Muscle of back (tissue), 13 donors: ENCODE results near the gene COPB2. TPM values are rescaled to one million over a fixed set of nuclear protein-coding genes. Genes with fewer than 3 reads are reported as not detected.
"Not testable (repeated sequence)": the region's sequence is repeated elsewhere in the genome, so short reads cannot be mapped to it uniquely, and the experiment has no call there.

Experiments
- DNase-seq, 3 donors: peaks; one replicate each; pipeline versions ENCODE4 v3.0.0 to v3.0.0-alpha.2; 2013
- long read RNA-seq, 9 donors: transcript quantifications; one replicate each; lab custom pipeline, GENCODE V29; 2026
- polyA plus RNA-seq, 10 donors: library from polyadenylated mRNA; unstranded; fragments of 120-200 nt; gene quantifications; one replicate each; pipeline ENCODE4 v1.2.1, GENCODE V29; 2013; ENCODE audit not compliant: insufficient read length in 10 of 10

COPB2 gene
- 100 to 1,000 TPM; 101 to 140 (median 107) TPM for polyA plus RNA-seq
- long read RNA-seq, donor 1, partial matches to known transcripts: 0 of 6 reads
- long read RNA-seq, donor 1, other reads (novel, unspliced or antisense): 0 of 6 reads
- long read RNA-seq, donor 2, transcript COPB2-201 (22 exons, 3,360 nt): major isoform, 8 of 9 reads
- long read RNA-seq, donor 2, partial matches to known transcripts: 0 of 9 reads
- long read RNA-seq, donor 2, other reads (novel, unspliced or antisense): 0 of 9 reads
- long read RNA-seq, donor 3: 0 reads
- long read RNA-seq, donor 4, partial matches to known transcripts: 0 of 5 reads
- long read RNA-seq, donor 4, other reads (novel, unspliced or antisense): 0 of 5 reads
- long read RNA-seq, donor 5, transcript COPB2-201 (22 exons, 3,360 nt): major isoform, 6 of 17 reads
- long read RNA-seq, donor 5, partial matches to known transcripts: 11 of 17 reads
- long read RNA-seq, donor 5, other reads (novel, unspliced or antisense): 0 of 17 reads
- long read RNA-seq, donor 6, transcript COPB2-201 (22 exons, 3,360 nt): major isoform, 6 of 30 reads
- long read RNA-seq, donor 6, partial matches to known transcripts: 23 of 30 reads
- long read RNA-seq, donor 6, other reads (novel, unspliced or antisense): 0 of 30 reads
- long read RNA-seq, donor 7, partial matches to known transcripts: 5 of 8 reads
- long read RNA-seq, donor 7, other reads (novel, unspliced or antisense): 0 of 8 reads
- long read RNA-seq, donor 8, partial matches to known transcripts: 11 of 16 reads
- long read RNA-seq, donor 8, other reads (novel, unspliced or antisense): 0 of 16 reads
- long read RNA-seq, donor 9, partial matches to known transcripts: 0 of 1 reads
- long read RNA-seq, donor 9, other reads (novel, unspliced or antisense): 0 of 1 reads

DNA sequence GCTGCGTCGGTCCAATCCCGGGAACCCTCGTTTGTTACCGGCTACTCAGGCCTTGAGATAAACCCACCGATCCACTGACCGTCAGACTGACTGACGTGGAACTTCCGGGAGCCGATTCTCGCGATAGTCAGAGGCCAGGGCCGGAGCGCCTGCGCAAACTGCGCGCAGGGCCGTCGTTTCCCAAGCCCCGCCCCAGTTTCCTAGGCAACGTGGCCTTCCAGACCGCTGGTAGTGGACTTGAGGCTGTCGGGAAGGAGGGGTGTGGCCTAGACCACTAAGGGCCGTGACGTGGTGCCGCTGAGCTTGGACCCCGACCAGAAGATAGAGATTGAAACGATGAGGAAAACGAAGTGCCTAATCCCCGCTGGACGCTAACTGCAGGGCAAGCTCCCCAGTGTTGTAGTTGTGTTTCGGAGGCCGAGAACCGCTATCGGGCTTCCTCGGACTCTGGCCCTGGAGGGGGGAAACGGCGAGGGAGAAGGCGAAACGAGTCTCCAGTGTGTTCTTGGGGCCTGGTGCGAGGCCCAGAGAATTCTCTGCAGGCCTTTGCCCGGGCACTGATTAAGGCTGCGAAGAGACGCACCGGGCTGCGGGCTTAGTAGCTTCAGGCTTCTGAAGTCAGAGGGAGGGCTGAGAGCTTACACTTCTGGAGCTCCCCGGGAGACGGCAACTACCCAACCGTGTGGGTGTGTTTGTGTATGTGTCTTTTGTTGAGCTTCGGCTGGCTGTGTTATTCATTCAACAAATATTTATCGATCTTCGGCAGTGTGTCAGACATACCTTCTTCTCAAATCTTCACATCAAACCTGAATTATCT is at the start of gene COPB2:
COPB2 (minus strand) TSS at position 96 of the 817 bp plus-strand sequence. CDS start 97 bp downstream, outside the sequence.
- DNase-seq: peak; percentile 99 to 100 (median 100)

DNA sequence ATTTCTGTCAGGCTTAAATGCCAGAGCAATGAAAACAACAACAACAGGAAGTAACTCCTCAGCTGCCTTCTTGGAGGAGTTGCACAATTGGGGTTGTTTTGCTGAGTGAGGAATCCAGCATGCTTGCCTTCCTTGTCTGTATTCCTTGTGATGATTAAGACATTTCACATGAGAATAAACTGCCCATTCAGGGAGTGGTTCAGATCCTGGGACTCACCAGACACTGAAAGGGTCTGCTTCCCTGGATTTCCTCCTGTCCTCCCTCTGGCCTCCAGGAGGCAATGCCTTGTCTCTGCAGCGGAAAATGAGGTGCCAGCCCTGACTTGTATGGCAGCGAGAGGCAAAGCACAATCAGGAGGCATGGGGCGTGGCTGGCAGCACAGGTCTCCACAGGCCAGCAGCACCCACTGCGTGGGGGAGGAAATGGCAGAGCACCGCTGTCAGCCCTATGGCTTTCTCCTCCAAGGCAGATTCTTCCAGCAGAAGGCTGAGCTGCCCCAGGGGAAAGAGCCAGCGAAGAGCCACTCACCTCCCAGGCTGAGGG is 45.4 kb upstream of the COPB2 start:
- DNase-seq: peak in 1 of 3 donors; percentile 13

DNA sequence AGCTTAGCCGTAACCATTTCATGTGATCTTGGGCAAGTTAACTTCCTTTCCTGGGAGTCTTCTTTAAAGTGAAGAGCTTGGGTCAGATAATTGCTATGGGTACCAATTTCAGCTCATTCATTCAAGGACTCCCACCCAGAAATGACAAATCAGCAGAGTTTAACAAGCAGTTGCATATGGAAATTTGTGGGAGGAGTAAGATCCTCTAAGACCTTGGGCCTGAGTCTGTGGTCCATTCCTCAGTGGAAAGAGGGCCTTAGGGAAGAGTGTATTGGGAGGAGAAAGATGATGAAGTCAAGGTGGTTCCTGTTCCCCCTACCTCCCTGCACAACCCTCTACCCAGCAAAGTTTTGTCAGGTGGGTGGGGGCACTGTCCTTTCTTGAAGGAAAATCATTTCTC is 44.8 kb upstream of the COPB2 start:
- no peak for DNase-seq

DNA sequence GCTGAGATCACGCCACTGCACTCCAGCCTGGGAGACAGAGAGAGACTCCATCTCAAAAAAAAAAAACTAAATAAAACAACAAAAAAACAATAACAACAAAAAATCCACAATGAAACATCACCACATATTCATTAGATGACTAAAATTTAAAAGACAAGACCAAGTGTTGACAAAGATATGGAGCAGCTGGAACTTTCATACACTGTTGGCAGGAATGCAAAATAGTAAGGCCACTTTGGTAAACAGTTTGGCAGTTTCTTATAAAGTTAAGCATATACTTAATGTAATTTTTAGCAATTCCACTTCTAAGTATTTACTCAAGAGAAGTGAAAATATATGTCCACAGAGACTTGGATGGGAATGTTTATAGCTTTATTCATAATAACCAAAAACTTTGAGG is 43.6 kb upstream of the COPB2 start:
- no peak for DNase-seq

DNA sequence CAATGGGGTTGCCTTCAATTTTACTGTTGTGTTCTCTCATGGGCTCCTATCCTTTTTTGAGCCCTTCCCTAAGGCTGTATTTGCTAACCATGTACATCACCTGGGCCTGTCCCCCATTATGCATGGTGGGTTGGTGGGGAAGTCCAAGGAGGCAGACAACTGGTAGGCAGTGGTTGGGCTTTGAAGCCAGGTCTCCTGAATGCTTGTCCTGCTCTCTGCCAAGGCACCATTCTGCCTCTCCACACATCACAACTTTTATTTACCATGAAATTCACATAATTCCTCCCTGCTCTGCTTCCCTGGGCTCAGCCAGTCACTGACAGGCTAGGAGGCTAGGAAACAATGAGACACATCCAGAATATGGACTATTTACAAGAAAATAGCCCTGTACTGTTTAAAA is 41.0 kb upstream of the COPB2 start:
- DNase-seq: peak in 1 of 3 donors; percentile 26

DNA sequence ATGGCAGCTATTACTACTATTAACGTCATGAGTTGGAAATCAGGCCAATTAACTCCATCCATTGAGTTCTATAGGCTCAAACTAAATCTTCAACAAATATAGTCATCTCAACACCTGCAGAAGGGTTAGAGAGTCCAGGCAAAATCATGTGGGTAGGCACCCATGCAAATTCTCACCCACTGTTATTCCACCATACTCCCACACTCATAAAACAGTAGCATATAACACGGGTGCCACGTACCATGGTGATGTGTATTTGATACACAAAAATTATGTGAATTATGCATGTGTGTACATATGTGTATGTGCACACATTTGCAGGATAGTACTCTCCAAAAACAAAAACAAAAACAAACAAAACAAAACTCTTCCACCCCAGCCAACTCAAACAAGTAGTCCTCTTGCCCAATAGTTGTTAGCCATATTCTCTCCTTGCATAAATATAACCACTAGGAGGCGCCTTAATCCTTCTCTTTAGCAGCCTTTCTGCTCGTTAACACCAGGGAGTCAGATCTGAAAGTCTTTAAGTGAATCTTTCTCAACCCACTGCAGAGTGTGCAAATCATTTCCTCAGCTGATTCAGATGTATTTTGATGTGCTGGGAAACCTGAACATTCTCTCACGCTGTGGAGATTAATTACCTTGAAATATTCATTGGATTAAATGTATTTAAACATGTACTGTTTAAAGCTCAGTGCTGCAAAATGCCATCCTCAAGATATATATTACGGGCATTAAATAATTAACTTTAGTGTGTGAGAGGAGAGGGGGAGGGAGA is 38.0 kb upstream of the COPB2 start:
- peak; percentile 70 to 82 (median 72) for DNase-seq

DNA sequence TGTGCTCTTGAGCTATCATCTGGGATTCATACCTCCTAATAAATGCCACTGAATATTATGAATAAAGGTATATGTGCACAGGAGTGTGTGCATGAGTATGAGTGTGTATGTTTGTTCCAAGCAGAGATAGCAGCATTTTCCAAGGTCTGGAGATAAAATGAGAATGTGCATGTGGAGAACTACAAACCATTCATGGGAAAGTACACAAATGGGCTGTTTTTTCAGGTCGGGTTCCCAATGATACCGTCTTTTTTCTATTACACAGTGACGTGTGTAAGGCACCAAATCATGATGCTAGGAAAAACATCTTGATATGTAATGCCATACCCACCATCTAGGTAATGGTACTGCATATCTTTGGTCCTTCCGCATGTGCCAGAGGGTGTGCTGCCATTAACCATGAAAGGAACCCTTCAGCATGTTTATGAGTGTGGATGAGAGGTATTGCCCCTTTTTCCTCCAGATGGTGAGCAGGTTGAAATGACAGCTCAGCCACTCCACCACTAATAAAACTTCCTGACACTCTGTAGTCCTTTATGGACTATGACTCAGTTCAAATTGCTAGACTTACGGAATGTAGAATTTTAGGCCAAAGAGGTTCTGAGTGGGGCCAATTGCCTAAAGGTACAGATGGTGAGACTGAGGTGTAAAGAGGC is 36.4 kb upstream of the COPB2 start:
- no peak for DNase-seq

DNA sequence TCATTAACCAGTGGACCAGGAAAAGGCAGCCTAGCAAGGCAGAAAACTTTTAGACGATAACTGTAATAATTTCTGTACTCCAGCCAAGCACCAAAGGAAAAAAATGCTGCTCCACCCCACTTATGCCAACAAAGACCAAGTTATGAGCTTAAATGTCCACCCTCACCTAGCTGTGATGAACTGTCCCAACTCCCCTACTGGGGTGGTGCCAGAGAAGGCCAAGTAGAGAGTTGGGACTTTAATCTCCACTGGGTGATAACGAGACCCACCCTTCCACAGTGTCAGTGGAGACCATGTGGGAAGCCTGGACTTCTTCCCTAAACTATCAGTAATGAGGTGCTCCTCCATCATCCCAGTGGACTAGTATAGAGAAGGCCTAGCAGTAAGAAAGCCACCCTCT is 33.8 kb upstream of the COPB2 start:
- DNase-seq: no peak

DNA sequence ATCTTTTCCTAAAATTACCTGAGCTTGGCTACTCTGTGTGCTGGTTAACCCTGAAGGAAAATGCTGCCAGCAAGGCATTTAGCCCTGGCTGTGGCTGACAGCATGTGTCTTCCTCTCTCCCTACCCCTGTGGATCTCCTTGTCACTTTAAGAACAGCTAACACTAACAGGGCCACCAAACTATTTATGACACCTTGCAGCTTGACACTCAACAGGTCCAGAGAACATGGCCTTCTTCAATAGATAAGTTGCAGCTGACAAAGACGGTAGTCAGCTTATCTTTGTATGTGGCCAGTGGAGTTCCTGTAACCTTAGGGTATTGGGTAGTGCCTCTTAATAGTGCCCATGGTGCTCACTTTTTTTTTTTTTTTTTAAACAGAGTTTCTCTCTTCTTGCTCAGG is 32.0 kb upstream of the COPB2 start:
- no peak for DNase-seq

DNA sequence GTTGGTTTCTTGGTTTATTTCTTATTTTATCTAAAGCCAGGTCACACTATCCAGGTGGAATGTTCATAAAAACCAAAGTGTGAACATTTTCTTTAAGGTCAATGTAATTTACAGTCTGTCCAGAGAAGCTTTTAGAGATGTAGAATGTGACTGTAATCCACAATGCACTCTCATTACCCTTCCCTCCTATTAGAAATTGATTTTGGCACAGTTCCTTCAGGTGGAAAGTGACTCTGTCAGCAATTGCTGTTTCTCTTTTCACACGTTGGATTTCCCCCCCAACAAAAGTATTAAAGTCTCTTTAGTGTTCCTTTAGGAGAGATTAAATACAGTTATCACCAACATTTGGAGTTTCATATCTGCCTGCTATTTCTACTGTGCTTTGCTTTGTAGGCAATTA is 31.6 kb upstream of the COPB2 start:
- DNase-seq: no peak

DNA sequence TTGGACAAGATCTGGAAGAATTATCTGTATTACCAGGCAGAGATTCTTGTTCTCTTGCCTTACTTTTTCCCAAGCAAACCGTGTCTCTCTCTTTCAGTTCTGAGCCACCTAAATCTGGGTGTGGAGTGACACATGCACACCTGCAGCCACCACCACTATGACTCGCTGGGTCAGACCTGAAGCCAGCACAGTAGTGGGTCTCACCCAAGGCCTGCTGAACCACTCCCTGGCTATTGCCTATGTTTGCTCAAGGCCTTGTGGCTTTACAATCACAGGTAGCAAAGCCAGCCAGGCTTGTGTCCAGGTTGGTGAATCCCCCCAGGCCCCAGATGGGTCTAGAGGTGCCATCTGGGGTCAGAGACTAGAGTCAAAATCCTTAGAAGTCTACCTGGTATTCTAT is 28.7 kb upstream of the COPB2 start:
- DNase-seq: no peak

DNA sequence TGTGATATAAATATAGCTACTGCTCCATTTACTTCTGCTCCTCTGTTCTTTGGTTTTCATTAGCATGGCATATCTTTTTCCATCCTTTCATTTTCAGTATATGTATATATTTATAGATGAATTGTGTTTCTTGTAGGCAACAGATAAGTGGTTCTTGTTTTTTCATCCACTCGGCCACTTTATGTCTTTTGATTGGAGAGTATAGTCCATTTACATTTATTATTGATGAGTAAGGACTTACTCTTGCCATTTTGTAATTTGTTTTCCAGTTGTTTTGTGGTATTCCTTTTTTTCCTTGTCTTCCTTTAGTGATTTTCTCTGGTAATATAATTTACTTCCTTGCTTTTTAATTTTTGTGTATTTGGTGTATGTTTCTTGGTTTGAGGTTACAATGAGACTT is 26.8 kb upstream of the COPB2 start:
- DNase-seq: no peak

DNA sequence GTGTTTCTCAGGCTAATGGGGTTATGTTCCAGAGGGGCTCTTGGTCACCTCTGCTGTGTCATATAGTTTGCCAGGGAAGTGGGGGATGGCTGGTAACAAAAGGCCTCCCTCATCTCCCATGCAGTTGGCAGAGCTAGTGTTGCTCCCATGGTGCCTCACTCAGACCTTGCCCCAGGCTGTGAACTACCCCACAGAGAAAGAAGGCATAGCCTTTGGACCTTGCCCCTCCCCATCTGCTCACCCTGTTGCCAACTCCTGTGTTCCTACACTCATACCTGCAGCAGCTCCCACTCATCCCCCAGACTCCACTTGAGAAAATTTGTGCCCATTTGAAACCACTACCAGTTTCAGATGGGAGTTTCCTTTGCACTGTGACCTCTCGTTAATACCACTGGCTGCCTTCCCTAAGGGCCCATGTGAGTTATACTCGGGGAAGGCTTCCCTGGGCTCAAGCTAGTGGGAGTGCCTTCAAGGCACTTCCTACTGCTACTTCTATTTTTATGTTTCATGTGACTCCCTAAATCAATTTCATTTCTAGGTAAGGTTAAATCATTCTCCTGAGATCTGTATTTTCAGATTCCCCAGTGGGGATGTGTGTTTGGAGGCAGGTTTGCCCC is 25.3 kb upstream of the COPB2 start:
- DNase-seq: no peak

DNA sequence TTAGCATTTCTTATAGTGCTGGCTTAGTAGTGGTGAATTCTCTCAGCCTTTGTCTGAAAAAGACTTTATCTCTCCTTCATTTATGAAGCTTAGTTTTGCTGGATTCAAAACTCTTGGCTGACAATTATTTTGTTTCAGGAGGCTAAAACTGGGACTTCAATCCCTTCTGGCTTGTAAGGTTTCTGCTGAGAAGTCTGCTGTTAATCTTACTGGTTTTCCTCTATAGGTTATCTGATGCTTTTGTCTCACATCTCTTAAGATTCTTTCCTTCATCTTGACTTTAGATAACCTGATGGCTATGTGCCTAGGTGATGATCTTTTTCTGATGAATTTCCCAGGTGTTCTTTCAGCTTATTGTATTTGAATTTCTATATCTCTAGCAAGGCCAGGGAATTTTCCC is 23.4 kb upstream of the COPB2 start:
- not testable (repeated sequence) for DNase-seq

DNA sequence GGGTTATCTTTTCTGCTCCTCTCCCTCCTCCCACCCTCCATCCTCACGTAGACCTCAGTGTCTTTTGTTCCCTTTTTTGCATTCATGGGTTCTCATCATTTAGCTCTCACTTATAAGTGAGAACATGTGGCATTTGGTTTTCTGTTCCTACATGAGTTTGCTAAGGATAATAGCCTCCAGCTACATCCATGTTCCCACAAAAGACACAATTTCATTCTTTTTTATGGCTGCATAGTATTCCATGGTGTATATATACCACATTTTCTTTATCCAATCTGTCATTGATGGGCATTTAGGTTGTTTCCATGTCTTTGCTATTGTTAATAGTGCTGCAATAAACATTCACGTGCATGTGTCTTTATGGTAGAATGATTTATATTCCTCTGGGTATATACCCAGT is 11.7 kb upstream of the COPB2 start:
- DNase-seq: not testable (repeated sequence)

DNA sequence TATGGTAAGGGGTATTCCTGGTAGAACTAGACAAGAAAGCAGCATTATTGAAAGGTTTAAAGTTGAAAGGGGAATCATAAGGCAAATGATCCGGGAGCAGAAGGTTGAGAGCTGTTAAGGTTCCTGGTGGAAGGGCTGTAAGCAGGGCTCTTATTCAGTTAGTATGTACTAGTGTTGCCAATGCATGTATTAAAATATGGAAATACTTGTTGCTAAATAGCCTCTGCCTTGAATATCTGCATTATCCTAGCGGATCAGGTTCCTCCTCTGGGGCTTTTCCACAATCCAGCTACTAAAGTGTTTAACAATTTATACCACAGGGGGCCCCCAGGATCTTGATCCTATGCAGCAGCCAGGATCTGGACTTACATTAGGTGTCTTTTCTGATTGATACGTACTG is 7.3 kb upstream of the COPB2 start:
- DNase-seq: no peak

DNA sequence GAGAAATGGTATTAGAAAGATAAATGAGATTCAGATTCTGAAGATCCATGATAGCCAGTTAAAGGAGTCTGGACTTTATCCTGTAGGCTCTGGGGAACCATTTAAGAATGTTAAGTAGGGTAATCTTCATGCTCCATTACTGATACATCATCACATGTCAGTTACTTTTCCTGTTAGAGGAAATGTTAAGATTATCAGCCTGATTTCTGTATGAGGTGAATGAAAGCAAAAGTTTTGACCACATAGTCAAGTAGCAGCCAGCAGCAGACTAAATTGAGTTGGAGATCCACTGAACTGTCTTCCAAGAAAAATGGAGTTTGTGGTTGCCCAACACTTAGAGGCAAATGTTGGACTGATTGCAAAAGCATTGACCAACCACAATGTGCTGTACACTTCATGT is 4.7 kb upstream of the COPB2 start:
- no peak for DNase-seq

DNA sequence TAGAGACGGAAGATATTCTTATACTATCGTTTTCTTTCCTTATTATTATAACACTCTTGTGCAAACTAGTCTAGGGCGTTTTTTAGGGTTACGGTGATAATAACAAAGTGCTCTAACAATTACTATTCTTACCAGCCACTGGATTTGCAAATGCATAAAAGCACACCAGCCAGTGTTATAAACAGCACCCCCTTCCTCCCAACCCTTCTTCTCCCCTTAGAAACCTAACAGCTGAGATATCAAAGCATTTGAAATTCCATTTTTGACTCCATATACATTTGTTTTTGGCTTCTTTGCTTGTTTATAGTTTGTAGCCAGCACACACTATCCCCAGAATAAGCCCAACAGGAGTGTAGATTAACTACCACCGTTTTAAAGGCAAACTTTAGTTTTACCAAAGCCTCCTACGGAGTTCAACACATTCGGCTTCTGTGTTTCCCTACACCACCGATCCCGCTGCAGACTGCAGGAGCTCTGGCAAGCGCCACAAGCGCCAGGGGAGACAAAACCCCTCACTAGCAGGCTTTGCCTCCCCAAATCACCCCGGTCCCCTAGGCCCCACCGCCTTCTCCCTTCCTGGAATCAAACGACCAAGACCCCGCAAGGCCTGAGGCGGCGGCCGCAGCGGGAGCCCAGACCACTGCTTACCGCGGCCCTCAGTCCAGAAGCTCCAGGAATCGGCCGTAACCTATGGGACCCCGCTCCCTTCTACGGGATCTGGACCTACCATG is 461 bp downstream of the COPB2 start:
- DNase-seq: no peak

DNA sequence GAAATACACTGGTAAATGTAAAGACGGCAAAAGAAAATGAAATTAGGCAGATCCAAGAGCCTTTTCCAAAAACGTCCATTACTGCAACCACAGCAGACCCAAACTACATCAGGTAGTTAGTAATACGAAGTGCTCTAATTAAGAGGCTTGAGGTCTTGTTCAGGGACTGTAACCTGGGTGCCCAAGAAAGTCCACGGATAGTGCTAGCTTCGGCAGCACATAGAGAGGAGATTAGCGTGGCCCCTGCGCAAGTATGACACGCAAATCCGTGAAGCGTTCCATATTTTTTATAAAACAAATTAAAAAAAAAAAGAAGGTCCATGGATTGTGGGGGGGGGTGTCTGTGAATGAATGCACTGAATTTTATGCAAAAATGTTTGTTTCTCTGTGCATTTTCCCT is 1.4 kb downstream of the COPB2 start:
- no peak for DNase-seq
